Activated B cell treated with CpG ODN at 0.5 μM for 24 hours (primary cell): ENCODE data around the gene CBY2. TPM values are rescaled to one million over a fixed set of nuclear protein-coding genes. Genes with fewer than 3 reads are reported as not detected.

ENCODE experiments used
- ATAC-seq: fragments of 200-7000 bp; cut with Tn5 transposase; one replicate; pipeline ENCODE4 v1.10.0; 2021; ENCODE audit warnings: low read depth, mild to moderate bottlenecking, moderate library complexity
- CTCF ChIA-PET: fragments of 350-600 bp; sonication (Branson Sonifier 250); formaldehyde crosslinking; loops from one replicate; lab custom pipeline; 2021; ENCODE audit warnings: antibody characterized with exemption; lab: Charles Lee
- POLR2A ChIA-PET: fragments of 350-600 bp; sonication (Branson Sonifier 250); formaldehyde crosslinking; loops from one replicate; lab custom pipeline; 2021; ENCODE audit warnings: antibody characterized with exemption; lab: Charles Lee
- DNase-seq: peaks from one replicate; pipeline ENCODE4 v3.0.0; 2022
- H3K27ac Mint-ChIP-seq: one replicate; pipeline ENCODE4 v1.8.0; 2020; ENCODE audit warnings: mixed read lengths
- H3K27me3 Mint-ChIP-seq: one replicate; pipeline ENCODE4 v1.8.0; 2021; ENCODE audit warnings: mixed read lengths
- H3K36me3 Mint-ChIP-seq: one replicate; pipeline ENCODE4 v1.8.0; 2021; ENCODE audit warnings: low read depth, mixed read lengths
- H3K4me1 Mint-ChIP-seq: one replicate; pipeline ENCODE4 v1.8.0; 2021; ENCODE audit warnings: mixed read lengths
- H3K4me3 Mint-ChIP-seq: one replicate; pipeline ENCODE4 v1.8.0; 2020; ENCODE audit warnings: mild to moderate bottlenecking, mixed read lengths
- H3K9me3 Mint-ChIP-seq: one replicate; pipeline ENCODE4 v1.8.0; 2020; ENCODE audit warnings: mixed read lengths
- intact Hi-C: fragments of 100-400 bp; cut with micrococcal nuclease; formaldehyde crosslinking; loops from one replicate; pipeline ENCODE4 v1.15.1; 2024
- total RNA-seq: library from RNA; stranded (reverse); gene quantifications from 2 replicates; pipeline ENCODE4 v1.2.3, GENCODE V29; 2022
- TF ChIP-seq, protein P1 (sequence below): fragments of 200-600 bp; IDR thresholded peaks from one replicate; pipeline ENCODE4 v1.8.0; 2022; ENCODE audit warnings: antibody characterized with exemption, mild to moderate bottlenecking

The CBY2 gene
- total RNA-seq, 1 donor from 2014 or later, result not detected

DNA sequence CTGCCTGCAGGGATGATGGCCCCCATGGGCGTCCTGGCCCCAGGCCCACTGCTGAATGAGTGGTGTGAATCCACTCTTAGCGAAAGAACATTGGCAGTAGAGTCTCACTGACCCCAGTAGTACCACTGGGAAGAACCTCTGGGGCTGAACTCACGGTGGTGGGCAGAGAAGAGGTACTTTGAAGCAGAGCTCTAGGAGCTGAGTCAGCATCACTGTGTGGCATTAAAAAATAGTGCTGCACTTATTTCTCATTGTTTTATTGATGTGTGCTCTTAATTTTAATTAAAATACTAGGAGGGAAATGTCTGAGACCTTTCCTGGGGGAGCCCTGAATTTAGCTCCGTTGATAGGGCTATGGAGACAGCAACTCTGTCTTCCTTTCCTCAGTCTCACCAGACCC lies 61.3 kb downstream of the CBY2 start:
- POLR2A ChIA-PET, result no interaction called here
- TF ChIP-seq, protein P1, sequence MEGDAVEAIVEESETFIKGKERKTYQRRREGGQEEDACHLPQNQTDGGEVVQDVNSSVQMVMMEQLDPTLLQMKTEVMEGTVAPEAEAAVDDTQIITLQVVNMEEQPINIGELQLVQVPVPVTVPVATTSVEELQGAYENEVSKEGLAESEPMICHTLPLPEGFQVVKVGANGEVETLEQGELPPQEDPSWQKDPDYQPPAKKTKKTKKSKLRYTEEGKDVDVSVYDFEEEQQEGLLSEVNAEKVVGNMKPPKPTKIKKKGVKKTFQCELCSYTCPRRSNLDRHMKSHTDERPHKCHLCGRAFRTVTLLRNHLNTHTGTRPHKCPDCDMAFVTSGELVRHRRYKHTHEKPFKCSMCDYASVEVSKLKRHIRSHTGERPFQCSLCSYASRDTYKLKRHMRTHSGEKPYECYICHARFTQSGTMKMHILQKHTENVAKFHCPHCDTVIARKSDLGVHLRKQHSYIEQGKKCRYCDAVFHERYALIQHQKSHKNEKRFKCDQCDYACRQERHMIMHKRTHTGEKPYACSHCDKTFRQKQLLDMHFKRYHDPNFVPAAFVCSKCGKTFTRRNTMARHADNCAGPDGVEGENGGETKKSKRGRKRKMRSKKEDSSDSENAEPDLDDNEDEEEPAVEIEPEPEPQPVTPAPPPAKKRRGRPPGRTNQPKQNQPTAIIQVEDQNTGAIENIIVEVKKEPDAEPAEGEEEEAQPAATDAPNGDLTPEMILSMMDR, result no peak
- H3K36me3 Mint-ChIP-seq, result no peaks in the 10 kb centered on the region

More for the DNA sequence above, 61.3 kb downstream of the CBY2 start:
- CTCF ChIA-PET, result no interaction called here
- ATAC-seq (no peak), DNase-seq (no peak)
- Mint-ChIP-seq H3K27me3 (peaks cover 7% of the 10 kb centered on the region), H3K4me3 (no peak overlapping the region), H3K9me3 (no peaks in the 10 kb centered on the region), H3K27ac (no peak overlapping the region), H3K4me1 (no peaks in the 10 kb centered on the region)
- intact Hi-C loops, result no loop called here

Other genes with a start within 250 kb of the CBY2 start
- 26.0 and 31.6 TPM in 2 replicates for gene COG3, start 237.4 kb upstream of the CBY2 start, total RNA-seq
- not detected in 2 replicates for gene ERICH6B, start 86.6 kb upstream of the CBY2 start, total RNA-seq
- gene SIAH3, start 149.4 kb downstream of the CBY2 start, total RNA-seq, result not detected in 2 replicates